HTR-8/SVneo (cell line): ENCODE data around the gene CRCP.
"Not testable (repeated sequence)": the region's sequence is repeated elsewhere in the genome, so short reads cannot be mapped to it uniquely, and the experiment has no call there.

Experiments
- DNase-seq: peaks from one replicate; pipeline ENCODE4 v3.0.0; 2011; ENCODE audit warnings: low spot score, mixed read lengths; ENCODE audit not compliant: insufficient read length
- FAIRE-seq: peaks from 2 replicates; lab custom pipeline; 2011; peaks lifted over from hg19 to GRCh38; lab: Jason Lieb, UNC

The CRCP gene

GRCh38 chr7:66150471-66150870, 35.8 kb downstream of the CRCP start:
- FAIRE-seq, result no peak

GRCh38 chr7:66152371-66153191, 37.9 kb downstream of the CRCP start:
- no peak for FAIRE-seq

More at GRCh38 chr7:66150471-66150870, 35.8 kb downstream of the CRCP start:
- DNase-seq, result no peak

GRCh38 chr7:66153691-66154090, 39.0 kb downstream of the CRCP start:
- DNase-seq (no peak), FAIRE-seq (no peak)

More at GRCh38 chr7:66152371-66153191, 37.9 kb downstream of the CRCP start:
- no peak for DNase-seq

- FAIRE-seq, DNase-seq: not testable (repeated sequence)
These were observed 41.4 kb downstream of the CRCP start for GRCh38 chr7:66156035-66156434.

GRCh38 chr7:66157060-66157459, 42.4 kb downstream of the CRCP start:
- FAIRE-seq (no peak), DNase-seq (no peak)

- no peak for FAIRE-seq
These were observed 48.0 kb downstream of the CRCP start for GRCh38 chr7:66162622-66163021.

GRCh38 chr7:66163186-66163610, 48.6 kb downstream of the CRCP start:
- DNase-seq (no peak), FAIRE-seq (no peak)

More at GRCh38 chr7:66162622-66163021, 48.0 kb downstream of the CRCP start:
- no peak for DNase-seq

- FAIRE-seq, result no peak
- no peak for DNase-seq
These were observed 49.7 kb downstream of the CRCP start for GRCh38 chr7:66164356-66164755.

GRCh38 chr7:66167773-66168387, 53.2 kb downstream of the CRCP start:
- DNase-seq, result no peak
- FAIRE-seq, result no peak

- FAIRE-seq (no peak), DNase-seq (no peak)
These were observed 55.0 kb downstream of the CRCP start for GRCh38 chr7:66169616-66170015.

- DNase-seq, result no peak
- FAIRE-seq, result no peak
These were observed 55.9 kb downstream of the CRCP start for GRCh38 chr7:66170309-66171231.

- FAIRE-seq, DNase-seq: not testable (repeated sequence)
These were observed 58.1 kb downstream of the CRCP start for GRCh38 chr7:66172536-66173401.

- no peak for FAIRE-seq
- DNase-seq, result no peak
These were observed 59.2 kb downstream of the CRCP start for GRCh38 chr7:66173856-66174255.

GRCh38 chr7:66175006-66175405, 60.4 kb downstream of the CRCP start:
- FAIRE-seq, DNase-seq: not testable (repeated sequence)

GRCh38 chr7:66176914-66177313, 62.3 kb downstream of the CRCP start:
- DNase-seq (no peak), FAIRE-seq (no peak)

- DNase-seq (no peak), FAIRE-seq (no peak)
These were observed 63.6 kb downstream of the CRCP start for GRCh38 chr7:66178258-66178657.

GRCh38 chr7:66181329-66181728, 66.7 kb downstream of the CRCP start:
- no peak for FAIRE-seq
- DNase-seq, result no peak

- FAIRE-seq (no peak), DNase-seq (no peak)
These were observed 67.2 kb downstream of the CRCP start for GRCh38 chr7:66181845-66182244.

GRCh38 chr7:66182920-66183319, 68.3 kb downstream of the CRCP start:
- no peak for FAIRE-seq
- no peak for DNase-seq
